ENCODE results near the gene MCOLN2. TPM values are rescaled to one million over a fixed set of nuclear protein-coding genes. Genes with fewer than 3 reads are reported as not detected.

MCOLN2 gene
- total RNA-seq, 1 experiment from 2014 or later = 3.8 TPM

DNA sequence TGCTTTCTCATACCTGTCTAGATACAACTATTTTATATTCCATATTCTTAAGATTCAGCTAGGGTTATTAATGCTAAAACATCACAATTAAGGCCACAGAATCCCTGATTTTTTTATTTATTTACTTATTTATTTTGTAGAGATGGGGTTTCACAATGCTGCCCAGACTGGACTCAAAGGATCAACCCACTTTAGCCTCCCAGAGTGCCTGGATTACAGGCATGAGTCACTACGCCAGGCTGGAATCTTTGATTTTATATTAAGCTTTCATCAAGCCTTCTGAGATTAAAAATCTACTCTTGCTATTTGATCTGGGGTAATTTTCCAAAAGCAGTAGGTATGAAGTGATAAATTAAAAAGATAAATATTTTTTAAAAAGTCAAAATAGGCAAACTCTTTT lies 38.9 kb downstream of the MCOLN2 start (continued):
- TF ChIP-seq, protein P1, sequence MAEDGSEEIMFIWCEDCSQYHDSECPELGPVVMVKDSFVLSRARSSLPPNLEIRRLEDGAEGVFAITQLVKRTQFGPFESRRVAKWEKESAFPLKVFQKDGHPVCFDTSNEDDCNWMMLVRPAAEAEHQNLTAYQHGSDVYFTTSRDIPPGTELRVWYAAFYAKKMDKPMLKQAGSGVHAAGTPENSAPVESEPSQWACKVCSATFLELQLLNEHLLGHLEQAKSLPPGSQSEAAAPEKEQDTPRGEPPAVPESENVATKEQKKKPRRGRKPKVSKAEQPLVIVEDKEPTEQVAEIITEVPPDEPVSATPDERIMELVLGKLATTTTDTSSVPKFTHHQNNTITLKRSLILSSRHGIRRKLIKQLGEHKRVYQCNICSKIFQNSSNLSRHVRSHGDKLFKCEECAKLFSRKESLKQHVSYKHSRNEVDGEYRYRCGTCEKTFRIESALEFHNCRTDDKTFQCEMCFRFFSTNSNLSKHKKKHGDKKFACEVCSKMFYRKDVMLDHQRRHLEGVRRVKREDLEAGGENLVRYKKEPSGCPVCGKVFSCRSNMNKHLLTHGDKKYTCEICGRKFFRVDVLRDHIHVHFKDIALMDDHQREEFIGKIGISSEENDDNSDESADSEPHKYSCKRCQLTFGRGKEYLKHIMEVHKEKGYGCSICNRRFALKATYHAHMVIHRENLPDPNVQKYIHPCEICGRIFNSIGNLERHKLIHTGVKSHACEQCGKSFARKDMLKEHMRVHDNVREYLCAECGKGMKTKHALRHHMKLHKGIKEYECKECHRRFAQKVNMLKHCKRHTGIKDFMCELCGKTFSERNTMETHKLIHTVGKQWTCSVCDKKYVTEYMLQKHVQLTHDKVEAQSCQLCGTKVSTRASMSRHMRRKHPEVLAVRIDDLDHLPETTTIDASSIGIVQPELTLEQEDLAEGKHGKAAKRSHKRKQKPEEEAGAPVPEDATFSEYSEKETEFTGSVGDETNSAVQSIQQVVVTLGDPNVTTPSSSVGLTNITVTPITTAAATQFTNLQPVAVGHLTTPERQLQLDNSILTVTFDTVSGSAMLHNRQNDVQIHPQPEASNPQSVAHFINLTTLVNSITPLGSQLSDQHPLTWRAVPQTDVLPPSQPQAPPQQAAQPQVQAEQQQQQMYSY (CRISPR knock-in tag; IDR thresholded peaks at IDR 0.05) = no peak

DNA sequence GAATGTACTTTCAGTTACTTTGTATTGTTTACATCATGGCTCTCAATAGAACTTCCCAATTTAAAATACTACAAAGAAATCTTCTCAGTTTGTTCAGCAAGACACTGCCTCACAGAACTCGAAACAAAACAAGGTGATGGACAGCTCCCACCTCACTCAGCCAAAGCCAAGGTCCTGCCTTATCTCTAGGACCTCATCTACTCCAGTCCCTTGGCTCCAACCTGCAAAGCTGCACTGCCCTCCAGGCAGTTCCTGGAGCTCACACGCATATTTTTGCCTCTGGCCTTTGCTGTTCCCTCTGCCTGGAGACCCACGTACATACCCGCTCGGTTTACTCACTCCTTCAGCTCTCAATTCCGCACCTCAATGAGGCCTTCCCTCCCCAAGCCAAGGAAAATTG lies 40.3 kb downstream of the MCOLN2 start:
- Mint-ChIP-seq H3K36me3 (no peaks in the 10 kb centered on the region), H3K4me1 (no peaks in the 10 kb centered on the region; the same call in 1 of the 2 replicates), H3K27me3 (ENCODE audit: low read depth) (no peaks in the 10 kb centered on the region), H3K9me3 (no peaks in the 10 kb centered on the region), H3K4me3 (no peak overlapping the region), H3K27ac (peak overlapping the region; percentile 12; the same call in 1 of the 2 replicates)
- ATAC-seq = peak; percentile 26; the same call in 1 of the 2 replicates
- no peak for DNase-seq (ENCODE audit: low spot score)
- TF ChIP-seq AFF4 (CRISPR knock-in tag; IDR thresholded peaks at IDR 0.05; ENCODE audit: borderline replicate concordance) = no peak
- TF ChIP-seq ZNF281 (CRISPR knock-in tag; IDR thresholded peaks at IDR 0.05) = no peak
- no peak for TF ChIP-seq E2F5 (CRISPR knock-in tag; IDR thresholded peaks at IDR 0.05)
- TF ChIP-seq SP1 (CRISPR knock-in tag; conservative IDR thresholded peaks at IDR 0.05) = no peak
- ChIA-PET CTCF (interaction anchor here (0.6 to 5.9 kb wide), 5 partner anchors 11 to 303 kb away, joined by 3 to 35 read pairs (median 6); partner anchors contain the start of gene C1orf52), POLR2A (no interaction called here)

GRCh38 chr1:84956097-84956496 lies 40.8 kb downstream of the MCOLN2 start:
- ATAC-seq = peak; percentile 62; the same call in 1 of the 2 replicates
- TF ChIP-seq, protein P2, sequence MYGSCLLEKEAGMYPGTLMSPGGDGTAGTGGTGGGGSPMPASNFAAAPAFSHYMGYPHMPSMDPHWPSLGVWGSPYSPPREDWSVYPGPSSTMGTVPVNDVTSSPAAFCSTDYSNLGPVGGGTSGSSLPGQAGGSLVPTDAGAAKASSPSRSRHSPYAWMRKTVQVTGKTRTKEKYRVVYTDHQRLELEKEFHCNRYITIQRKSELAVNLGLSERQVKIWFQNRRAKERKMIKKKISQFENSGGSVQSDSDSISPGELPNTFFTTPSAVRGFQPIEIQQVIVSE (CRISPR knock-in tag; IDR thresholded peaks at IDR 0.05; ENCODE audit: borderline replicate concordance) = no peak
- TF ChIP-seq ZNF219 (CRISPR knock-in tag; IDR thresholded peaks at IDR 0.05; ENCODE audit: borderline replicate concordance) = no peak
- TF ChIP-seq ZNF423 (CRISPR knock-in tag; IDR thresholded peaks at IDR 0.05) = no peak
- no peak for TF ChIP-seq ZBTB21 (CRISPR knock-in tag; IDR thresholded peaks at IDR 0.05; ENCODE audit: borderline replicate concordance)
- TF ChIP-seq TEAD4 (CRISPR knock-in tag; IDR thresholded peaks at IDR 0.05) = no peak
- TF ChIP-seq EMX1 (CRISPR knock-in tag; IDR thresholded peaks at IDR 0.05) = no peak
- TF ChIP-seq ZNF232 (CRISPR knock-in tag; IDR thresholded peaks at IDR 0.05) = no peak
- TF ChIP-seq E2F5 (CRISPR knock-in tag; IDR thresholded peaks at IDR 0.05) = no peak
- TF ChIP-seq ZSCAN18 (CRISPR knock-in tag; IDR thresholded peaks at IDR 0.05) = no peak
- no peak for TF ChIP-seq TCF7 (CRISPR knock-in tag; IDR thresholded peaks at IDR 0.05; ENCODE audit: low read depth)
- TF ChIP-seq GTF2I (CRISPR knock-in tag; conservative IDR thresholded peaks at IDR 0.05) = no peak
- Mint-ChIP-seq H3K27me3 (ENCODE audit: low read depth) (no peaks in the 10 kb centered on the region), H3K36me3 (no peaks in the 10 kb centered on the region), H3K9me3 (no peaks in the 10 kb centered on the region), H3K4me3 (no peak overlapping the region), H3K4me1 (peaks cover 4% of the 10 kb centered on the region), H3K27ac (no peak overlapping the region)
- ChIA-PET POLR2A (no interaction called here), CTCF (interaction anchor here (1.6 to 5.9 kb wide), 3 partner anchors 11 to 303 kb away, joined by 6 to 35 read pairs (median 9); partner anchors contain the start of gene C1orf52)
- no peak for DNase-seq (ENCODE audit: low spot score)
